B cell (primary cell): ENCODE results near the gene SYN1.

Source experiments
- EZH2 ChIP-seq: IDR thresholded peaks from 2 replicates; pipeline ENCODE4 v1.6.1; 2012; ENCODE audit warnings: borderline replicate concordance, low read depth, mild to moderate bottlenecking, moderate library complexity, low read length; ENCODE audit not compliant: insufficient read depth, poor library complexity, severe bottlenecking
- TF ChIP-seq, protein P1 (sequence below): fragments of 200-600 bp; IDR thresholded peaks from one replicate; pipeline ENCODE4 v1.8.0; 2022; ENCODE audit warnings: antibody characterized with exemption, mild to moderate bottlenecking

DNA sequence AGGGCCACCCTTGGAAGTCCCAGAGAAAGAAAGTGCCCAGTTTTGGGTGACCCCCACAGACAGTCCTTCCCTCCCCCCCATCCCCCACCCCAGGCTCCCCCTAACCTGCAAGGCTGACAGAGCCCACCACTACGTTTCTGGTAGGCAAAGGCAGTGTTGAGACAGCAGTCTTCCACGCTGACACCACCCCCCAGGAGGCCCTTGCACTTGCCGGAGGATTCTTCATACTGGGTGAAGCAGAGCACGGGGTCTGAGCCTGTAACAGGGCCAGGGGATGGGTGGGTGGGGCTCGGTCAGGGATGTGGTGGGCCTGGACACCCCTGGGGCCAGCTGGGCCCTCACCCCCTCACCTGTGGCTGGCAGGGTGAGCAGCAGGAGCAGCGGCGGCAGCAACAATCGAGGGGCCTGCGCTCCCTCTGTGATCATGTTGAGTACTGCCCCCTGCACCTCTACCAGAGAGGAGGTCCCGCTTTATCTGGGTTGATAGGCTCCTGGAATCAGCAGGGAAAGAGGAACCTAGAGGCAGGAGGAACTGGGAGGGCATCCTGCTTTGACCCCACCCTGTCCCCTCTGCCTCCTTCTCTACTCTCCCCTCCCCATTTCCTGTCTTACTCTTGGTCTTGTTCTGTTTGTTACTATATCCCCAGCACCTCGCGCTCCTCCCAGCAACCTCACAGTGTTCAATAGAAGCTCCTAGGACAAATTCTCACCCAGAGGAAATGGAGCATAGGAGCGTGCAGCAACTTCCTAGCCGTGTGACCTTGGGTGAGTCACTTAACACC lies 10.0 kb upstream of the SYN1 start, which contains the start of gene CFP:
- TF ChIP-seq EZH2 = no peak
- TF ChIP-seq, protein P1, sequence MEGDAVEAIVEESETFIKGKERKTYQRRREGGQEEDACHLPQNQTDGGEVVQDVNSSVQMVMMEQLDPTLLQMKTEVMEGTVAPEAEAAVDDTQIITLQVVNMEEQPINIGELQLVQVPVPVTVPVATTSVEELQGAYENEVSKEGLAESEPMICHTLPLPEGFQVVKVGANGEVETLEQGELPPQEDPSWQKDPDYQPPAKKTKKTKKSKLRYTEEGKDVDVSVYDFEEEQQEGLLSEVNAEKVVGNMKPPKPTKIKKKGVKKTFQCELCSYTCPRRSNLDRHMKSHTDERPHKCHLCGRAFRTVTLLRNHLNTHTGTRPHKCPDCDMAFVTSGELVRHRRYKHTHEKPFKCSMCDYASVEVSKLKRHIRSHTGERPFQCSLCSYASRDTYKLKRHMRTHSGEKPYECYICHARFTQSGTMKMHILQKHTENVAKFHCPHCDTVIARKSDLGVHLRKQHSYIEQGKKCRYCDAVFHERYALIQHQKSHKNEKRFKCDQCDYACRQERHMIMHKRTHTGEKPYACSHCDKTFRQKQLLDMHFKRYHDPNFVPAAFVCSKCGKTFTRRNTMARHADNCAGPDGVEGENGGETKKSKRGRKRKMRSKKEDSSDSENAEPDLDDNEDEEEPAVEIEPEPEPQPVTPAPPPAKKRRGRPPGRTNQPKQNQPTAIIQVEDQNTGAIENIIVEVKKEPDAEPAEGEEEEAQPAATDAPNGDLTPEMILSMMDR = no peak
